HG02759 (cell line): ENCODE results near the gene ANXA7.
"Not testable (repeated sequence)": the region's sequence is repeated elsewhere in the genome, so short reads cannot be mapped to it uniquely, and the experiment has no call there.

Experiments used
- ATAC-seq: cut with Tn5 transposase; IDR thresholded peaks from one replicate; pipeline ENCODE4 v1.9.1; 2021; ENCODE audit warnings: mild to moderate bottlenecking, moderate library complexity; ENCODE audit not compliant: unreplicated experiment

The ANXA7 gene

GRCh38 chr10:73344269-73344668, 69.6 kb downstream of the ANXA7 start:
- ATAC-seq = no peak

GRCh38 chr10:73340121-73340520, 73.7 kb downstream of the ANXA7 start:
- ATAC-seq = no peak

- no peak for ATAC-seq
These were observed 74.4 kb downstream of the ANXA7 start for GRCh38 chr10:73339436-73339835.

- ATAC-seq = no peak
These were observed 75.0 kb downstream of the ANXA7 start for GRCh38 chr10:73338801-73339368.

- ATAC-seq = no peak
These were observed 80.7 kb downstream of the ANXA7 start for GRCh38 chr10:73333202-73333601.

- no peak for ATAC-seq
These were observed 81.5 kb downstream of the ANXA7 start for GRCh38 chr10:73332379-73332778.

GRCh38 chr10:73328523-73328922, 85.3 kb downstream of the ANXA7 start:
- ATAC-seq = not testable (repeated sequence)

GRCh38 chr10:73325290-73325689, 88.6 kb downstream of the ANXA7 start:
- not testable (repeated sequence) for ATAC-seq
